BLaER1 treated with 17β-estradiol and CSF1 and Interleukin-3, amounts not matched to agents 10 nM and 100 nM (cell line): ENCODE measurements around the gene IL17RC.
"Not testable (repeated sequence)": the region's sequence is repeated elsewhere in the genome, so short reads cannot be mapped to it uniquely, and the experiment has no call there.

ENCODE experiments used
- H3K27ac ChIP-seq, 11 experiments: shearing (Covaris generic); formaldehyde crosslinking; 2 replicates each; pipeline ENCODE4 v1.8.1; 2022
- H3K27me3 ChIP-seq, 11 experiments: shearing (Covaris generic); formaldehyde crosslinking; 2 replicates each; pipeline ENCODE4 v1.8.1; 2022
- H3K36me3 ChIP-seq, 11 experiments: shearing (Covaris generic); formaldehyde crosslinking; 2 replicates each; pipeline ENCODE4 v1.8.1; 2022
- H3K4me1 ChIP-seq, 10 experiments: shearing (Covaris generic); formaldehyde crosslinking; 2 replicates each; pipeline ENCODE4 v1.8.1; 2022
- H3K4me2 ChIP-seq, 11 experiments: shearing (Covaris generic); formaldehyde crosslinking; 2 replicates each; pipeline ENCODE4 v1.8.1; 2022
- H3K4me3 ChIP-seq, 10 experiments: shearing (Covaris generic); formaldehyde crosslinking; 2 replicates each; pipeline ENCODE4 v1.8.1; 2022
- H3K9ac ChIP-seq, 11 experiments: shearing (Covaris generic); formaldehyde crosslinking; 2 replicates each; pipeline ENCODE4 v1.8.1; 2022
- H3K9me3 ChIP-seq, 11 experiments: shearing (Covaris generic); formaldehyde crosslinking; replicated peaks in 1 of 11; 2 replicates each; pipeline ENCODE4 v1.8.1; 2022
- H4K20me1 ChIP-seq, 11 experiments: shearing (Covaris generic); formaldehyde crosslinking; 2 replicates each; pipeline ENCODE4 v1.8.1; 2022
- Cebpa-rat ChIP-seq, 11 experiments: shearing (Covaris generic); IDR thresholded peaks; 2 replicates each; pipeline ENCODE4 v1.8.1; 2022

The IL17RC gene

GRCh38 chr3:9899289-9899791, 17.6 kb upstream of the IL17RC start:
- Histone ChIP-seq H3K27ac (no peak overlapping the region), H3K9me3 (no peaks in the 10 kb centered on the region), H3K4me1 (peaks cover 36 to 62% (median 43%) of the 10 kb centered on the region in 10 experiments), H3K27me3 (no peaks in the 10 kb centered on the region), H4K20me1 (peaks cover 0 to 41% (median 22%) of the 10 kb centered on the region in 11 experiments; a peak in 18 of 22 replicates), H3K4me3 (no peak overlapping the region), H3K36me3 (peaks cover 4 to 29% (median 11%) of the 10 kb centered on the region in 11 experiments; a peak in 15 of 22 replicates), H3K4me2 (no peak overlapping the region), H3K9ac (no peak overlapping the region)
- no peak for TF ChIP-seq Cebpa-rat (IDR thresholded peaks at IDR 0.05)

DNA sequence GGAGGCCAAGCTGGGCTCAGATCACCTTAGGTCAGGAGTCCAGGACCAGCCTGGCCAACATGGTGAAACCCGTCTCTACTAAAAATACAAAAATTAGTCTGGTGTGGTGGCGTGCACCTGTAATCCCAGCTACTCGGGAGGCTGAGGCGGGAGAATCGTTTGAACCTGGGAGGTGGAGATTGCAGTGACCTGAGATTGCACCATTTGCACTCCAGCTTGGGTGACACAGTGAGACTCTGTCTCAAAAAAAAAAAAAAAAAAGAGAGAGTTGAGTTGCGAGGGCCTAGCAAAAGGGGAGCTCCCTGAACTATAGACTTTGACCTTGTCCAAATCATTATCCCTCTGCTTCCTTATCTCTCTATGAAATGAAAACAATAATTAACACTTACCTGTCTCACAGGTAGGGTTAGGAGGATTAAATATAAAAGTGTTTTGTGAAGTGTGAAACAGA, 15.9 kb upstream of the IL17RC start:
- not testable (repeated sequence) for H3K9ac ChIP-seq, H3K27ac ChIP-seq, H3K9me3 ChIP-seq, H3K4me3 ChIP-seq, H3K27me3 ChIP-seq
- H3K4me2 ChIP-seq, result peak overlapping the region in 3 of 11 experiments; percentile 90 to 93 (median 91); a peak in 5 of 22 replicates
- H4K20me1 ChIP-seq, result peaks cover 0 to 25% (median 8%) of the 10 kb centered on the region in 11 experiments; a peak in 12 of 22 replicates
- peaks cover 27 to 48% (median 32%) of the 10 kb centered on the region in 10 experiments for H3K4me1 ChIP-seq
- peaks cover 0 to 12% (median 3%) of the 10 kb centered on the region in 11 experiments; a peak in 4 of 22 replicates for H3K36me3 ChIP-seq

DNA sequence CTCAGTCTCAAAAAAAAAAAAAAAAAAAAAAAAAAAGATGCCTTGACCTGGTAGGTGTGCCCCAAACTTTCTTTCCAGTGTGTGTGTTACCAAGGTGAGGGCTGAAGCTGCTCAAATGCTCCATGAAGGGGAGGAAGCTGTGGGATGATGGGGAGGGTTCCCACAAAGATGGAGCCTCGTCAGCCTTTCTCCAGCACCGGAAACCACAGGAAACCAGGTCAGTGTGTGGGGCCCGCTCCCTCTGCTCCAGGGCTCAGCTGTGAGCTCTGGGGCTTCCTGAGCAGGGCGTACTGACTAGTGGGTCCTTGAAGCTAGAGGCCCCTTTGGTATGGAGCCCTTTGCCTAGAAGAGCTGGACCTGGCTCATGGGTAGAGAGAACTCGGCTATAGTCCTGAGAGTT, 14.9 kb upstream of the IL17RC start:
- Histone ChIP-seq H3K4me1 (peaks cover 27 to 48% (median 32%) of the 10 kb centered on the region in 10 experiments), H3K9me3 (no peaks in the 10 kb centered on the region), H3K9ac (peak overlapping the region in 5 of 11 experiments; percentile 21 to 37 (median 35); a peak in 4 of 22 replicates), H3K4me3 (peak overlapping the region in 2 of 10 experiments; percentile 21 to 42; a peak in 2 of 20 replicates), H3K27me3 (no peaks in the 10 kb centered on the region), H3K36me3 (peaks cover 0 to 7% (median 0%) of the 10 kb centered on the region in 11 experiments; a peak in 1 of 22 replicates), H3K27ac (peak overlapping the region in 7 of 11 experiments; percentile 33 to 60 (median 39); a peak in 11 of 22 replicates), H3K4me2 (peak overlapping the region; percentile 84 to 95 (median 91)), H4K20me1 (peaks cover 0 to 18% (median 8%) of the 10 kb centered on the region in 11 experiments; a peak in 12 of 22 replicates)
- TF ChIP-seq Cebpa-rat (IDR thresholded peaks at IDR 0.05), result no peak

DNA sequence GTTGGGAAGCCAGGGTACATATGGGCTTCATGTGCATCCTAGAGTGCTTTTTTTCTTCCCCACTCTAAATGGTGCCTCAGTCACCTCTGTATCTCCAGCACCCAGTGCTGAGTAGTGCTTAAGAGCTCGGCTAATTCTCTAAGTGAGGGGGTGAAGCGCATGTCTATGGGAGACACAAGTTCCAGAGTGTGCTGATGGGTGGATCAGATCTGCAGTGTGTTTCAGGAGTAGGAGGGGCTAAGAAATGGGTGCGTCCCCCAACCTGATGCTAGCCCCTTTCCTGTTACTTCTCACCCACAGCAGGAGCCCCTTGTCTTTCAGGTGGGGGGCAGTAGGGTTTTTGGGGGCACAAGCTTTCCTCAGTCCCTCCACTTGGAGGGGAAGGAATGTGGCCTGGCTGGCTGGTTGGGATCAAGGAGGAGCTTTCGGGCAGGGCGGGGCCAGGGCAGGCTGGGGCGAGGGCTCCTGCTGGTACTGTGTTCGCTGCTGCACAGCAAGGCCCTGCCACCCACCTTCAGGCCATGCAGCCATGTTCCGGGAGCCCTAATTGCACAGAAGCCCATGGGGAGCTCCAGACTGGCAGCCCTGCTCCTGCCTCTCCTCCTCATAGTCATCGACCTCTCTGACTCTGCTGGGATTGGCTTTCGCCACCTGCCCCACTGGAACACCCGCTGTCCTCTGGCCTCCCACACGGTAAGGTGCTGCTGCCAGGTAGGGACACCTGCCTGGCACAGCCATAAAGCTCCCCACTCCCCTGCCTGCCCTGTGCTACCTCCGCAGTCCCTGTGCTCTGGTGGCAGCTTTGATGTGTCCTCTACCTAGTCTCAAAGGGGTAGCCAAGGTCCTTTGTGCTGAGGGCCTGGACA, 14.3 kb upstream of the IL17RC start, which contains the start of gene IL17RE:
Gene IL17RE, plus strand, starts transcription at position 477 of the 866 bp plus-strand sequence. Its CDS starts 85 bp downstream, at position 562.
- Histone ChIP-seq H3K36me3 (peaks cover 0 to 3% (median 0%) of the 10 kb centered on the region in 11 experiments; a peak in 1 of 22 replicates), H4K20me1 (peaks cover 0 to 13% (median 6%) of the 10 kb centered on the region in 11 experiments; a peak in 12 of 22 replicates), H3K27me3 (no peaks in the 10 kb centered on the region), H3K9me3 (no peaks in the 10 kb centered on the region), H3K9ac (peak within 1 kb of the TSS in 8 of 11 experiments; percentile 21 to 61 (median 36); a peak in 12 of 22 replicates), H3K27ac (peak within 1 kb of the TSS in 9 of 11 experiments; percentile 3 to 60 (median 40); a peak in 14 of 22 replicates), H3K4me2 (peak within 1 kb of the TSS; percentile 84 to 95 (median 91)), H3K4me3 (peak within 1 kb of the TSS in 2 of 10 experiments; percentile 21 to 42; a peak in 3 of 20 replicates), H3K4me1 (peaks cover 27 to 48% (median 32%) of the 10 kb centered on the region in 10 experiments)
- TF ChIP-seq Cebpa-rat (IDR thresholded peaks at IDR 0.05), result no peak

DNA sequence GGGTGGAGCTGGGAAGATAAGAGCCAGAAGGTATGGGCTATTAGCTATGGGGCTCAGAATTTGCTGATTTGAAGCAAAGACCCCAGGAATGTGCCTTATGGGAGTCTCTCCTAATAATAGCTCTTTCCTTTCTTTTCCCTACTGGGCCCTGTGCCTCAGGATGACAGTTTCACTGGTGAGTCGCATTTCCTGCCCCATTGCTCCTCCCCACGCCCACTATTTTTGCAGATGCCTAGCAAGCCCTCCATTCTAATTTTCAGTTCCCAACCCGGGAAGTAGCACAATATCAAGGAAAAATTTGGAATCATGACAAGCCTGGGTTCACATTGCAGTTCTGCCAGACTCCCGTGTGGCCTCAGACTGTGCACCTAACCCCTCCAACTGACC, 13.7 kb upstream of the IL17RC start:
- no peak for TF ChIP-seq Cebpa-rat (IDR thresholded peaks at IDR 0.05)
- Histone ChIP-seq H3K9ac (peak overlapping the region in 7 of 11 experiments; percentile 9 to 61 (median 37); a peak in 9 of 22 replicates), H3K36me3 (no peaks in the 10 kb centered on the region), H3K4me1 (peaks cover 27 to 44% (median 32%) of the 10 kb centered on the region in 10 experiments), H4K20me1 (peaks cover 0 to 7% (median 4%) of the 10 kb centered on the region in 11 experiments; a peak in 8 of 22 replicates), H3K4me2 (peak overlapping the region; percentile 84 to 95 (median 91)), H3K4me3 (no peak overlapping the region; a peak in 1 of 20 replicates), H3K27me3 (no peaks in the 10 kb centered on the region), H3K9me3 (no peaks in the 10 kb centered on the region), H3K27ac (peak overlapping the region in 8 of 11 experiments; percentile 3 to 60 (median 41); a peak in 11 of 22 replicates)

DNA sequence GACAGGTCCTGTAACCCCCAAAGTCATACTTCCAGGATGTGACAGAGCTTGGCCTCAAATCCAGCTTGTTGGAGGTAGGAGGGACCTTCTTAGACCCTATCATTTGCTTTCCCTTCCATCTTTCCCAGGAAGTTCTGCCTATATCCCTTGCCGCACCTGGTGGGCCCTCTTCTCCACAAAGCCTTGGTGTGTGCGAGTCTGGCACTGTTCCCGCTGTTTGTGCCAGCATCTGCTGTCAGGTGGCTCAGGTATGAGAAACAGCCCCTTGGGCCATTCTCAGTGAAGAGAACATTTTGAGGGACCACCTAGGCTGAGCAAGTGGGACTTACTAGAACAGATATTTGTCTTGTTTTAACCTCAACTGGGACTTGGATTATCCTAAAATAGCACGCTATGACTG, 13.0 kb upstream of the IL17RC start:
- no peaks in the 10 kb centered on the region for H3K36me3 ChIP-seq
- H3K4me2 ChIP-seq, result peak overlapping the region; percentile 84 to 95 (median 91); a peak in 14 of 22 replicates
- no peak overlapping the region for H3K27ac ChIP-seq
- H3K4me3 ChIP-seq, result no peak overlapping the region
- TF ChIP-seq Cebpa-rat (IDR thresholded peaks at IDR 0.05), result no peak
- H3K27me3 ChIP-seq, result no peaks in the 10 kb centered on the region
- no peak overlapping the region for H3K9ac ChIP-seq
- peaks cover 27 to 37% (median 32%) of the 10 kb centered on the region in 10 experiments for H3K4me1 ChIP-seq
- H4K20me1 ChIP-seq, result peaks cover 0 to 3% (median 0%) of the 10 kb centered on the region in 11 experiments; a peak in 2 of 22 replicates
- H3K9me3 ChIP-seq, result no peaks in the 10 kb centered on the region

GRCh38 chr3:9906480-9906879, 10.4 kb upstream of the IL17RC start:
- no peak overlapping the region for H3K27ac ChIP-seq
- H3K36me3 ChIP-seq, result no peaks in the 10 kb centered on the region
- H3K27me3 ChIP-seq, result no peaks in the 10 kb centered on the region
- H3K4me2 ChIP-seq, result no peak overlapping the region
- no peaks in the 10 kb centered on the region for H3K9me3 ChIP-seq
- TF ChIP-seq Cebpa-rat (IDR thresholded peaks at IDR 0.05), result no peak
- peaks cover 25 to 31% (median 26%) of the 10 kb centered on the region in 10 experiments for H3K4me1 ChIP-seq
- no peaks in the 10 kb centered on the region for H4K20me1 ChIP-seq
- no peak overlapping the region for H3K9ac ChIP-seq
- no peak overlapping the region for H3K4me3 ChIP-seq

GRCh38 chr3:9908286-9908685, 8.6 kb upstream of the IL17RC start:
- no peak overlapping the region for H3K27ac ChIP-seq
- no peak overlapping the region for H3K4me2 ChIP-seq
- no peaks in the 10 kb centered on the region for H3K27me3 ChIP-seq
- H3K4me1 ChIP-seq, result peaks cover 7 to 27% (median 19%) of the 10 kb centered on the region in 10 experiments
- H4K20me1 ChIP-seq, result no peaks in the 10 kb centered on the region
- no peak overlapping the region for H3K4me3 ChIP-seq
- no peak overlapping the region for H3K9ac ChIP-seq
- no peak for TF ChIP-seq Cebpa-rat (IDR thresholded peaks at IDR 0.05)
- no peaks in the 10 kb centered on the region for H3K36me3 ChIP-seq
- no peaks in the 10 kb centered on the region for H3K9me3 ChIP-seq
